Measurements from ENCODE around the gene DYSF.

Gene DYSF

DNA sequence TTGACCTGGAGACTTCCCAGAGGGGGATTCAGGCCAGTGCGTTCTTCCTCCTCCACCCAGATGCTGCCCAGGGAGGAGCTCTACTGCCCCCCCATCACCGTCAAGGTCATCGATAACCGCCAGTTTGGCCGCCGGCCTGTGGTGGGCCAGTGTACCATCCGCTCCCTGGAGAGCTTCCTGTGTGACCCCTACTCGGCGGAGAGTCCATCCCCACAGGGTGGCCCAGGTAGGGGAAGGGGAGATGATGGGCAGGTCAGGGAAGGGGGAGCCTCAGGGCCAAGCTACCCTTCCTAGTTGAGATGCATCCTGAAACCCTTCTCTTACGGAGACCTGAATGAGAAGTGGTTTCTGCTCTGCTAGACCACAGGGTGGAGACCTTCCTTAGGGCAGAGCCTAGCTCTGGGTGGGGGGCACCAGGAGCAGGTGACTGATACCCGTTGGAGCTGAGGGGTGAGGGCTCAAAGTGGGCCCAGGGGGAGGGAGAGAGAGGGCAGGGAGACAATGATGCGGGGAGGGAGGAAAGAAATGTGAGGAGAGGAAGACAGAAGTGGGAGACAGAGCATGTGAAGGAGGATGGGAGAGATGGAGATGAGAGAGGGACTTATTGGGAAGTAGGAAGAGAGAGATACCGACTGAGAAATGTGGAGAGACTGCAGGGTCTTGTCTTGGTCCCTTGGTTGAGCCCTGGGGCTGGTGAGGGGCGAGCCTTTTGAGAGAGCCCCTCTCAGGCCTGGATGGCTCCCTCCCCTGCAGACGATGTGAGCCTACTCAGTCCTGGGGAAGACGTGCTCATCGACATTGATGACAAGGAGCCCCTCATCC is 159.4 kb downstream of the DYSF start:
- no peak for DNase-seq (ENCODE audit: low read depth in 1 of 2, low spot score in 1 of 2)

GRCh38 chr2:71613403-71613952 is 160.1 kb downstream of the DYSF start:
- DNase-seq (ENCODE audit: low read depth in 1 of 2, low spot score in 1 of 2), result no peak

- no peak for DNase-seq (ENCODE audit: low read depth in 1 of 2, low spot score in 1 of 2)
Measured at GRCh38 chr2:71613953-71614925, 160.9 kb downstream of the DYSF start.

GRCh38 chr2:71614976-71615766 is 161.8 kb downstream of the DYSF start:
- no peak for DNase-seq (ENCODE audit: low read depth in 1 of 2, low spot score in 1 of 2)

DNA sequence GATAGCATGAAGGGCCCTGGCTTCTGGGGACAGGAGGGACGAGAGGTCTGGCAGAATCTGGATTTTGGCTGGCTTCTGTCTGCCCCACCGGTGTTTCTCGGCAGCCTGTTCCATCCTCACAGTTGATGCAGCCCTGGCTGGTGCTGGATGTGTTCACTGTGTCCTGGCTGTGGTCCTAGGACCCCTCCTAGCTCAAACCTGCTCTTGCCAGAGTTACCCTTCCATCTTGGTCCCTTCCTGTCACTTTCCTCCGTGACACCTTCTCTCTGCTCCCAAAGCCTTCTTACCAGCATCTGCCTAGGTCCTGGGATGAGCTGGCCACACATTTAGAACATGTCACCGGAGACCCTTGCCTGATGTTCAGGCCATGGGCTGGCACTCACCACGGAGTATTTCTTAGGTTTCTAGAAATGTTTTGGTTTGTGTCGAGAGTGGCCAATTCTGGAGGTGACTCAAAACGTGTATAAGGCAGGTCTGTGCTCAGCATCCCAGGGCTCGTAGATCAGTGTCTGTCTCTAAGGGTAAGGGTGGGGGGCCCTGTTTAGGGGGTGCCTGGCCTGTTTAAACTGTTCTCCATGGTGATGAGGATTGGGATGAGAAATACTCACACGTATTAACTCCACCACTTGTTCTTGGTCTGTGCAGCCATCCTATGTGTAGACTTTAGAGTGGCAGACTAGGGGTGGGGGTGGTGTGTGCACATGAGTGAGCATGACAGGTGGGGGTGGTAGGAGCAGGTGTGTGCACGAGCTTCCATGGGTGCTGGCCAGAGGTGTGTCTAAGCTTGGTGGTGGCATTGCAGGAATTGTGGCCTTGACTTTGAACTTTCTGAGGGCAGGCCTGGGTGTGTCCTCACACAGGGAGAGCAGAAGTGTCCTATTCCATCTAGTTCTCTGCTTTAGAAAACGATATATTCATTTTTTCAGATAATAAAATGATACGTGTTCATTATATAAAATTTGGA is 162.7 kb downstream of the DYSF start:
- DNase-seq (ENCODE audit: low read depth in 1 of 2, low spot score in 1 of 2), result no peak

GRCh38 chr2:71617266-71617665 is 163.9 kb downstream of the DYSF start:
- DNase-seq (ENCODE audit: low read depth in 1 of 2, low spot score in 1 of 2), result no peak

DNA sequence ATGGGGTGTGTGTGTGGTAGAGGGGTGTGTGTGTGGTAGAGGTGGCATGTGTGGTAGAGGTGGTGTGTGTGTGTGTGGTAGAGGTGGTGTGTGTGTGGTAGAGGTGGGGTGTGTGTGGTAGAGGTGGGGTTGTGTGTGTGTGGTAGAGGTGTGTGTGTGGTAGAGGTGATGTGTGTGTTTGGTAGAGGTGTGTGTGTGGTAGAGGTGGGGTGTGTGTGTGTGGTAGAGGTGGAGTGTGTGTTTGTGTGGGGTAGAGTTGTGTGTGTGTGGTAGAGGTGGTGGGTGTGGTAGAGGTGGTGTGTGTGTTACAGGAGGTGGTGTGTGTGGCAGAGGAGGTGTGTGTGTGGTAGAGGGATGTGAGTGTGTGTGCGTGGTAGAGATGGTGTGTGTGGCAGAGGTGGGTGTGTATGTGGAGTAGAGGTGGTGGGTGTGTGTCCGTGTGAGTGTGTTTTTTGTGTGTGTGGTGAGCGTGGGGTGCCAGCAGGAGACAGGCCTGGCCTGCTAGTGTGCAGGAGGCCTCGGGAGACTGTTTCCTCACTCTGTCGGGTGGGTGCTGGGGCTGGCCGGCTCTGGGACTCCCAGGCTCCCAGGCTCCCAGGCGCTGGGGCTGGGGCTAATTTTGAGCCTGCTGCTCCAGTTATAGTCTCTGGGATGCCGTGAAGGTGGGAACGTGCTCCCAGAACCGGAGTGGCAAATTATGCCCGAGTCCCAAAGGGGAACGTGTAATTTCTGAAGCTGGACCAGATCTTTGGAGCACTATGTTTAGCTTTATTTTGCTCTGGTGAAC is 165.2 kb downstream of the DYSF start:
- no peak for DNase-seq (ENCODE audit: low read depth in 1 of 2, low spot score in 1 of 2)

DNA sequence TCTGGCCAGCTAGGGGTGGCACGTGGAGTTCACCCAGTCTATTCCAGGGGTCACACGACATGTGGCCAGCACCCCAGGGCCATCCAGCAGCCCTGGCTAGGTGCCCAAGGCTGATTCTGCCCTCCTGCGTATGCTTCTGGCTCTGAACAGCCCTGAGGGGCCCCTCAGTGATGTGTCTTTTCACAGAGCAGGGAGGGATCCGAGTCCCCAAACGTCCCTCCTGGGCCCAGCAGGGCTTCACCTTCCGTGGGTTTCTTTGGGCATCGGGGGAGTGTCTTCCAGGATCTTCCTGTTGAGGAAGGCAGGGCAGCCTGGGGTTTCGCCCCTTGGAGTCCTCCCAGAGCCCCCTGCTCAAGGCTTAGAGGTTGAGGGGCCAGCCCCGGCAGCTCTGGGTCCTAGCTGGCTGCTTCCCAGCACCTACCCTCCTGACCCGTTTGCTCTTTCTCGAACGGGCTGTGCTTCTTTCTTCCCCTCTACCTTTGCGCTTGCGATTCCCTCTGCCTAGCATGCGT is 165.9 kb downstream of the DYSF start:
- no peak for DNase-seq (ENCODE audit: low read depth in 1 of 2, low spot score in 1 of 2)

GRCh38 chr2:71620116-71620515 is 166.8 kb downstream of the DYSF start:
- DNase-seq (ENCODE audit: low read depth in 1 of 2, low spot score in 1 of 2), result no peak

DNA sequence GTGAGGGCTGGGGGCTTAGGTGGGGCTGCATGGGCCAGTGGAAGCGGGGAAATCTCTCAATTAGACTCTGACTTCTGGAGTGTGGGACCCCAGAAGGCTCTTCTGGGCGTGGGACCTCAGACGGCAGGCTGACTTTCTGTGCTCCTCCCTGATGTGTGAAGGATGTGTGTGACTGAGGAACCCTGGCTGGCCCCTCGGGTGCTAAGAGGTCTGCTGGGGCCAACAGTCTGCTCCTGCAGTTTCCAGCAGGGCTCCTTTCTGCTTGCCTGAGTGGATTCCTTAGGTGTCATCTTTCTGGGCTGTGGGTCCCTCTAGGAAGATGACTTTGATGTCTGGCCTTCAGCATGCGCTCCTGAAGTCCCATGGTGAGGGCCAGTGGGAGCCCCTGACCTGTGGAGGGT is 167.5 kb downstream of the DYSF start:
- no peak for DNase-seq (ENCODE audit: low read depth in 1 of 2, low spot score in 1 of 2)

DNA sequence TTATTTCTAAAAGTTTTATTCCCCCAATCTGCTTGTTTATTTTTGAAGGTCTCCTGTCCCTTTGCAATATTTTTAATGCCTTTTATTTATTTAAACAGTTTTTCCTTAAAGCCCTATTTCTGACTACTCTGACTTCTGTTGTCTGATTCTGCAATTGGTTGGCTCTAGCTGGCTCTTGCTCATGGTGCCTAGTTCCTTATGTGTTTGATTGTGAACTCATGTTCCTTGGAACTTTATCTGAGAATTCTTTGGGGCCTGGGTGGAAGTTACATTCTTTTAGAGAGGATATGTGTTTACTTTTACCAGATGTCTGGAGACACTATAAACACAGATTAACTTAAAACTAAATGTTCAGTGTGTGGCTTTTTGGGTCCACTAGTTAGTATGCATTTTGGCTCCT is 175.9 kb downstream of the DYSF start:
- no peak for DNase-seq (ENCODE audit: low read depth in 1 of 2, low spot score in 1 of 2)

GRCh38 chr2:71629771-71630453 is 176.6 kb downstream of the DYSF start:
- no peak for DNase-seq (ENCODE audit: low read depth in 1 of 2, low spot score in 1 of 2)

- DNase-seq (ENCODE audit: low read depth in 1 of 2, low spot score in 1 of 2), result no peak
Measured at GRCh38 chr2:71630454-71631328, 177.3 kb downstream of the DYSF start.

DNA sequence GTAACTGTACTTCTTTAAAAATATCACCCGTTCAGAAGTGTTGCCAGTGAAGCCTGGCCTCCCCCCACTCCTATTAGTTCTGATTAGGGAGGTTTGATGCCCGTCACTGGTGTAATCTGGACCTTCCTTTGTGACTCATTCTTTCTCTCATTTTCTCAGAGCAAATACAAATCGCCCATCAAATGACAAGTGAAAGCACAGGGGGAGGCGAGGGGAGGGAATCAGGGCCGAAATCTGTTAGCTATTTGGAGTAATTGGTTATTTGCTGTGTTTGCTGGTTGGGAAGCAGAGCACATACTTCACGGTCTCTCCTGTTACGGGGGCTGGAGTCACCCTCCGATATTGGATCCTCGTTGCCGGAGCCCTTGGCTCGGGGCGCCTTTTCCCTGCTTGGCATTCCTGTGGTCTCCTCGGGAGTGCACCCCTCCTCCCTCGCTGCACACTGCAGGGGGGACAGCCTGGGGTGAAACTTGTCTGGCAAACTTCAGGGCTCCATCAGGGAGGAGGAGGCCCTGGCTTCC is 178.1 kb downstream of the DYSF start:
- no peak for DNase-seq (ENCODE audit: low read depth in 1 of 2, low spot score in 1 of 2)

DNA sequence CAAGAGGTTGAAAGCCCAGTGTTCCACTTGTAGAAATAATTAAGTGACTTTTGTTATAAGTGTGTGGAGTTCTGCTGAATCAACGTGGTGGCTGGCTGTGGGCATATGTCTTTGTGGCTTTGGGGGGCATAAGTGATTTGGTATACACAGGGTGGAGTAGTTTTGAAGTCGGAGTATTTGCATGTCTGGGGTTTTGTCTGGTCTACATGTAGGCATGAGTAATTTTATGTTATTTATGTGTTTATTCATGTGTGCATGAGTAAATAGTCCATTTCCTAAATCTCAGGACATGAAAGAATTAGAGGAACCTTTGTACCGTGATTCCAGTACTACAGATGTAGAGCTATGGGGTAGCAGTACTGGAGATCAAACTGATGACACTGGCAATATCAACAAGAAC is 179.7 kb downstream of the DYSF start:
- DNase-seq (ENCODE audit: low read depth in 1 of 2, low spot score in 1 of 2), result no peak

- no peak for DNase-seq (ENCODE audit: low read depth in 1 of 2, low spot score in 1 of 2)
Measured at GRCh38 chr2:71634567-71634966, 181.2 kb downstream of the DYSF start.

- no peak for DNase-seq (ENCODE audit: low read depth in 1 of 2, low spot score in 1 of 2)
Measured at GRCh38 chr2:71635798-71636197, 182.4 kb downstream of the DYSF start.
